Esophagus squamous epithelium (tissue), 5 donors: ENCODE results near the gene INHBC. TPM values are rescaled to one million over a fixed set of nuclear protein-coding genes. Genes with fewer than 3 reads are reported as not detected.

Experiments
- DNase-seq: peaks from one replicate; lab custom pipeline; 2025; lab: John Stamatoyannopoulos, UW
- H3K27ac ChIP-seq, 4 donors: fragments of 200-600 bp; sonication (generic); one replicate each; pipeline ENCODE4 v1.5.1; 2016 to 2019; ENCODE audit warnings: mild to moderate bottlenecking in 1 of 4
- H3K27me3 ChIP-seq, 4 donors: fragments of 200-600 bp; sonication (generic); 1 replicate in 3 of 4; 2 replicates in 1 of 4; pipeline versions ENCODE4 v1.5.1 to v1.6.0; 2017 to 2021; ENCODE audit warnings: antibody characterized with exemption in 1 of 4
- H3K36me3 ChIP-seq, 3 donors: fragments of 200-600 bp; sonication (generic); one replicate each; pipeline ENCODE4 v1.5.1; 2016 to 2019
- H3K4me1 ChIP-seq, 3 donors: fragments of 200-600 bp; sonication (generic); one replicate each; pipeline ENCODE4 v1.5.1; 2017 to 2019
- H3K4me3 ChIP-seq, 4 donors: fragments of 200-600 bp; sonication (generic); 1 replicate in 3 of 4; 2 replicates in 1 of 4; pipeline ENCODE4 v1.5.1; 2016 to 2019; ENCODE audit warnings: mild to moderate bottlenecking in 2 of 4, moderate library complexity in 1 of 4
- H3K9me3 ChIP-seq, 3 donors: fragments of 200-600 bp; sonication (generic); one replicate each; pipeline ENCODE4 v1.5.1; 2016 to 2019
- CTCF ChIP-seq, 6 experiments: fragments of 450-650 bp in 4 of 6; fragments of 200-600 bp in 2 of 6; sonication (generic) in 2 of 6; IDR thresholded peaks; one replicate each; pipeline ENCODE4 v1.5.1; 2016 to 2019; ENCODE audit warnings: antibody characterized with exemption in 6 of 6, mild to moderate bottlenecking in 4 of 6, moderate library complexity in 4 of 6
- POLR2A ChIP-seq, 4 donors: fragments of 450-650 bp; IDR thresholded peaks; one replicate each; pipeline ENCODE4 v1.6.1; 2017; ENCODE audit warnings: antibody characterized with exemption in 4 of 4, mild to moderate bottlenecking in 4 of 4, moderate library complexity in 3 of 4
- WGBS, 2 donors: methylation state at CpG; one replicate each; pipeline ENCODE4 v1.1.5; 2018; 5-methylcytosine and 5-hydroxymethylcytosine counted together
- intact Hi-C: fragments of 100-400 bp; cut with DNase I; formaldehyde crosslinking; loops from one replicate; pipeline ENCODE4 v1.15.0; 2022
- total RNA-seq, 4 donors: library from RNA; depleted of rRNA; stranded (reverse); fragments of >200 nt; gene quantifications; one replicate each; pipeline ENCODE4 v1.1.0, GENCODE V29; 2016
- donor health status: DM: yes; HTN: yes; CAD: no.

Gene INHBC
- total RNA-seq, 4 donors from 2014 or later: not detected

GRCh38 chr12:57444744-57445143 is 10.2 kb downstream of the INHBC start:
- Histone ChIP-seq H3K27ac (no peak overlapping the region), H3K4me1 (no peaks in the 10 kb centered on the region), H3K27me3 (no peaks in the 10 kb centered on the region), H3K36me3 (no peaks in the 10 kb centered on the region), H3K9me3 (peaks cover 0 to 7% (median 0%) of the 10 kb centered on the region in 3 donors), H3K4me3 (no peak overlapping the region)
- TF ChIP-seq CTCF (IDR thresholded peaks at IDR 0.05) (no peak), POLR2A (IDR thresholded peaks at IDR 0.05) (no peak)
- DNase-seq: no peak
- 48 to 67% methylated on average over 5 of the region's 5 CpGs for WGBS, 2 donors
- intact Hi-C loops: no loop called here

- TF ChIP-seq POLR2A (IDR thresholded peaks at IDR 0.05) (no peak), CTCF (IDR thresholded peaks at IDR 0.05) (no peak)
- intact Hi-C loops: no loop called here
- peaks cover 0 to 7% (median 0%) of the 10 kb centered on the region in 3 donors for H3K9me3 ChIP-seq
- no peak overlapping the region for H3K27ac ChIP-seq
- H3K4me3 ChIP-seq: no peak overlapping the region
- no peaks in the 10 kb centered on the region for H3K36me3 ChIP-seq
- WGBS, 2 donors: 86 to 88% methylated on average over 5 to 6 of the region's 6 CpGs
- no peaks in the 10 kb centered on the region for H3K4me1 ChIP-seq
- DNase-seq: no peak
- peaks cover 0 to 2% (median 0%) of the 10 kb centered on the region in 4 donors for H3K27me3 ChIP-seq
These were observed 11.8 kb downstream of the INHBC start for GRCh38 chr12:57446292-57446960.

GRCh38 chr12:57448669-57449068 is 14.1 kb downstream of the INHBC start:
- no peaks in the 10 kb centered on the region for H3K9me3 ChIP-seq
- no peak overlapping the region for H3K27ac ChIP-seq
- H3K36me3 ChIP-seq: no peaks in the 10 kb centered on the region
- TF ChIP-seq CTCF (IDR thresholded peaks at IDR 0.05) (no peak), POLR2A (IDR thresholded peaks at IDR 0.05) (no peak)
- H3K27me3 ChIP-seq: peaks cover 0 to 15% (median 0%) of the 10 kb centered on the region in 4 donors
- intact Hi-C loops: no loop called here
- H3K4me1 ChIP-seq: peaks cover 0 to 11% (median 0%) of the 10 kb centered on the region in 3 donors
- no peak for DNase-seq
- 84 to 86% methylated on average over 2 of the region's 2 CpGs for WGBS, 2 donors
- H3K4me3 ChIP-seq: no peak overlapping the region

GRCh38 chr12:57449375-57449774 is 14.8 kb downstream of the INHBC start:
- WGBS, 2 donors: 97% methylated on average over 6 of the region's 7 CpGs; no CpG with 5 or more reads in 1 of the 2 donors
- peaks cover 0 to 15% (median 0%) of the 10 kb centered on the region in 4 donors for H3K27me3 ChIP-seq
- no peaks in the 10 kb centered on the region for H3K36me3 ChIP-seq
- TF ChIP-seq POLR2A (IDR thresholded peaks at IDR 0.05): no peak
- no peak for TF ChIP-seq CTCF (IDR thresholded peaks at IDR 0.05)
- H3K4me3 ChIP-seq: no peak overlapping the region
- H3K4me1 ChIP-seq: peaks cover 0 to 11% (median 0%) of the 10 kb centered on the region in 3 donors
- H3K27ac ChIP-seq: no peak overlapping the region
- H3K9me3 ChIP-seq: no peaks in the 10 kb centered on the region
- intact Hi-C loops: no loop called here
- no peak for DNase-seq

- no peaks in the 10 kb centered on the region for H3K9me3 ChIP-seq
- H3K27ac ChIP-seq: no peak overlapping the region
- 72 to 100% methylated on average over 2 to 3 of the region's 3 CpGs for WGBS, 2 donors
- H3K4me3 ChIP-seq: no peak overlapping the region
- intact Hi-C loops: loop anchor here (5.0 to 10.0 kb wide), 2 partner anchors 145 to 183 kb away; no protein-coding TSS in a partner anchor
- H3K36me3 ChIP-seq: no peaks in the 10 kb centered on the region
- no peak for DNase-seq
- H3K27me3 ChIP-seq: peaks cover 0 to 20% (median 0%) of the 10 kb centered on the region in 4 donors
- peaks cover 0 to 11% (median 0%) of the 10 kb centered on the region in 3 donors for H3K4me1 ChIP-seq
- TF ChIP-seq POLR2A (IDR thresholded peaks at IDR 0.05) (no peak), CTCF (IDR thresholded peaks at IDR 0.05) (no peak)
These were observed 15.5 kb downstream of the INHBC start for GRCh38 chr12:57450057-57450456.
